Neural cell (in vitro differentiated cells): ENCODE results near the gene ANP32A.

Experiments
- EZH2 ChIP-seq: fragments of 200-600, 300-800 bp; shearing (Covaris generic), sonication (generic); IDR thresholded peaks from 2 replicates; pipeline ENCODE4 v1.6.1; 2014; ENCODE audit warnings: antibody characterized with exemption, low read length, borderline replicate concordance, mild to moderate bottlenecking; ENCODE audit not compliant: insufficient read depth, poor library complexity, severe bottlenecking
- POLR2AphosphoS5 ChIP-seq: IDR thresholded peaks from 2 replicates; pipeline ENCODE4 v1.6.1; 2012
- RAD21 ChIP-seq: fragments of 450-650 bp; conservative IDR thresholded peaks from 2 replicates; pipeline ENCODE4 v1.6.1; 2014; ENCODE audit warnings: antibody characterized with exemption, mild to moderate bottlenecking, moderate library complexity
- TF ChIP-seq, protein P1 (sequence below): fragments of 450-650 bp; IDR thresholded peaks from 2 replicates; pipeline ENCODE4 v1.5.1; 2014; ENCODE audit warnings: antibody characterized with exemption, mild to moderate bottlenecking, moderate library complexity; ENCODE audit not compliant: poor library complexity, severe bottlenecking

DNA sequence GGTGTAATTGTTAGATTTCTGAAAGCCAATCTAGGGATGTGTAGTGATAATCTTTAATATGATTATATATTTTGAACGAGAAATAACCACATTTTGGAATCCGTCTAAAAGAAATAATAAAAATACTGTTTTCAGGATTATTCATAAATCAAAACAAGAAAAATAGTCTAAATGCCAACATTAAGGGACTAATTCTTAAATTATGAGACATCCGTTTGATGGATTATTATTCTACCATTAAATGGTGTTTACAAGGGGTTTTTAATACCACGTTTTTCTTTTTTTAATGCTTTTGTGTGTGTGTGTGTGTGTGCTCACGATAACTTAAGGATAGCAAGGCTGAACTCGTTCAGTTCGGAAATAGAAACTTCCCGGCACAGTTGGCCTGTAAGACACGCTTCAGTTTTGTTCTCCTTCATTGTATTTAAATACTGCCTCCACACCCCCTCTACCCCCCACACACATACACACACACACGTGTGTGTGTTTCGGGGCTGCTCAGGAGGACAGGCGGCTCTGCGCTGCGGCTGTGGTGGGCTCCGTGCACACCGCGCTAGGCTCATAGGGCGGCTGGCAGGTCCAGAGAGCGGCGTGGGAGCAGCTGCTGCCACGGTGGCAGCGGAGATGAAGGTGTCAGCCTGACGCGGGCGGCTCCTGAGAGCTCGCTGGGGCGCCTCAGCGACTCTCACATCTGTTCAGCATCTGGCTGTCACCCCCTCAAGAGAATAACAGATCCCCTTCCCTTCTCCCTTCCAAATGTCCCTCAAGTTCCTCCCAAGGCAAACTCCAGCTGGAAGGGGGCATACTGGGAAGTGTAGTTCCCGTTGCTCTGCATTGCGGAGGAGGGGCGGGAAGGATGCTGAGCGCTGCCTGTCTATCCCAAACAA lies 23.0 kb upstream of the ANP32A start:
- TF ChIP-seq, protein P1, sequence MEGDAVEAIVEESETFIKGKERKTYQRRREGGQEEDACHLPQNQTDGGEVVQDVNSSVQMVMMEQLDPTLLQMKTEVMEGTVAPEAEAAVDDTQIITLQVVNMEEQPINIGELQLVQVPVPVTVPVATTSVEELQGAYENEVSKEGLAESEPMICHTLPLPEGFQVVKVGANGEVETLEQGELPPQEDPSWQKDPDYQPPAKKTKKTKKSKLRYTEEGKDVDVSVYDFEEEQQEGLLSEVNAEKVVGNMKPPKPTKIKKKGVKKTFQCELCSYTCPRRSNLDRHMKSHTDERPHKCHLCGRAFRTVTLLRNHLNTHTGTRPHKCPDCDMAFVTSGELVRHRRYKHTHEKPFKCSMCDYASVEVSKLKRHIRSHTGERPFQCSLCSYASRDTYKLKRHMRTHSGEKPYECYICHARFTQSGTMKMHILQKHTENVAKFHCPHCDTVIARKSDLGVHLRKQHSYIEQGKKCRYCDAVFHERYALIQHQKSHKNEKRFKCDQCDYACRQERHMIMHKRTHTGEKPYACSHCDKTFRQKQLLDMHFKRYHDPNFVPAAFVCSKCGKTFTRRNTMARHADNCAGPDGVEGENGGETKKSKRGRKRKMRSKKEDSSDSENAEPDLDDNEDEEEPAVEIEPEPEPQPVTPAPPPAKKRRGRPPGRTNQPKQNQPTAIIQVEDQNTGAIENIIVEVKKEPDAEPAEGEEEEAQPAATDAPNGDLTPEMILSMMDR = no peak
- no peak for TF ChIP-seq RAD21
- TF ChIP-seq POLR2AphosphoS5 = no peak
- no peak for TF ChIP-seq EZH2
